GM23338 (cell line): Measurements from ENCODE around the gene CACNA2D1. TPM values are rescaled to one million over a fixed set of nuclear protein-coding genes. Genes with fewer than 3 reads are reported as not detected.

ENCODE experiments used
- ATAC-seq: fragments of 200-7000 bp; cut with Tn5 transposase; 3 replicates; pipeline ENCODE4 v1.9.1; 2020
- DNase-seq: peaks from one replicate; pipeline ENCODE4 v3.0.0-alpha.2; 2015; ENCODE audit warnings: low spot score
- H2AFZ ChIP-seq: fragments of 200-600 bp; sonication (generic); 2 replicates; pipeline ENCODE4 v1.8.0; 2016; ENCODE audit warnings: antibody characterized with exemption, mild to moderate bottlenecking, moderate library complexity
- H3F3A ChIP-seq: fragments of 200-600 bp; sonication (generic); replicated peaks from 2 replicates; pipeline ENCODE4 v1.8.0; 2017; ENCODE audit warnings: antibody characterized with exemption, mixed run types, low read depth
- H3K27ac ChIP-seq: fragments of 200-600 bp; sonication (generic); 2 replicates; pipeline ENCODE4 v1.6.1; 2016; ENCODE audit warnings: low read depth
- H3K27me3 ChIP-seq: fragments of 200-600 bp; sonication (generic); 2 replicates; pipeline ENCODE4 v1.8.0; 2016; ENCODE audit warnings: mild to moderate bottlenecking, mixed run types, moderate library complexity; ENCODE audit not compliant: insufficient read depth
- H3K36me3 ChIP-seq: fragments of 200-600 bp; sonication (generic); 2 replicates; pipeline ENCODE4 v1.8.0; 2016; ENCODE audit warnings: mild to moderate bottlenecking; ENCODE audit not compliant: insufficient read depth
- H3K4me1 ChIP-seq: fragments of 200-600 bp; sonication (generic); 2 replicates; pipeline ENCODE4 v1.8.0; 2016; ENCODE audit warnings: mild to moderate bottlenecking, moderate library complexity; ENCODE audit not compliant: insufficient read depth
- H3K4me2 ChIP-seq: fragments of 200-600 bp; sonication (generic); 2 replicates; pipeline ENCODE4 v1.7.1; 2017; ENCODE audit warnings: mixed run types
- H3K4me3 ChIP-seq: fragments of 200-600 bp; sonication (generic); 2 replicates; pipeline ENCODE4 v1.6.1; 2016; ENCODE audit warnings: mixed run types
- H3K79me2 ChIP-seq: fragments of 200-600 bp; sonication (generic); replicated peaks from 2 replicates; pipeline ENCODE4 v1.8.0; 2017; ENCODE audit warnings: mild to moderate bottlenecking; ENCODE audit not compliant: insufficient read depth
- H3K9me2 ChIP-seq: fragments of 200-600 bp; sonication (generic); 2 replicates; pipeline ENCODE4 v1.8.0; 2017; ENCODE audit not compliant: insufficient read depth
- H4K20me1 ChIP-seq: fragments of 200-600 bp; sonication (generic); replicated peaks from 2 replicates; pipeline ENCODE4 v1.8.0; 2017; ENCODE audit warnings: mild to moderate bottlenecking; ENCODE audit not compliant: insufficient read depth
- H3K27ac Mint-ChIP-seq: 2 replicates; pipeline ENCODE4 v1.8.0; 2020; ENCODE audit warnings: inconsistent platforms, mild to moderate bottlenecking, moderate library complexity, mixed read lengths
- H3K27me3 Mint-ChIP-seq: 3 replicates; pipeline ENCODE4 v1.8.0; 2022; ENCODE audit warnings: low read depth, mild to moderate bottlenecking, moderate library complexity, mixed read lengths, inconsistent platforms; ENCODE audit not compliant: insufficient read depth, poor library complexity
- H3K36me3 Mint-ChIP-seq: 3 replicates; pipeline ENCODE4 v1.8.0; 2021; ENCODE audit warnings: low read depth, mild to moderate bottlenecking, inconsistent platforms, moderate library complexity, mixed read lengths
- H3K4me1 Mint-ChIP-seq: 3 replicates; pipeline ENCODE4 v1.8.0; 2020; ENCODE audit warnings: mild to moderate bottlenecking, inconsistent platforms, mixed read lengths
- H3K4me3 Mint-ChIP-seq: 3 replicates; pipeline ENCODE4 v1.8.0; 2021; ENCODE audit warnings: moderate library complexity, mild to moderate bottlenecking, inconsistent platforms, mixed read lengths
- H3K9me3 Mint-ChIP-seq: 3 replicates; pipeline ENCODE4 v1.8.0; 2020; ENCODE audit warnings: moderate library complexity, mild to moderate bottlenecking, inconsistent platforms, mixed read lengths
- CREB1 ChIP-seq: fragments of 250-450 bp; sonication (Bioruptor Pico); IDR thresholded peaks from 2 replicates; pipeline ENCODE4 v1.5.0; 2020; ENCODE audit warnings: low read depth, mild to moderate bottlenecking, moderate library complexity
- JUNB ChIP-seq: IDR thresholded peaks from one replicate; pipeline ENCODE4 v1.6.1; 2016; ENCODE audit warnings: antibody characterized with exemption; ENCODE audit not compliant: unreplicated experiment
- STAT1 ChIP-seq: IDR thresholded peaks from one replicate; pipeline ENCODE4 v1.6.1; 2016; ENCODE audit warnings: antibody characterized with exemption; ENCODE audit not compliant: unreplicated experiment
- ZNF114 ChIP-seq: fragments of 250-450 bp; sonication (Bioruptor Pico); IDR thresholded peaks from 2 replicates; pipeline ENCODE4 v1.5.0; 2020; ENCODE audit warnings: mild to moderate bottlenecking, moderate library complexity
- ZNF331 ChIP-seq: fragments of 250-450 bp; sonication (Bioruptor Pico); IDR thresholded peaks from 2 replicates; pipeline ENCODE4 v1.5.0; 2020; ENCODE audit warnings: low read depth, mild to moderate bottlenecking, moderate library complexity
- polyA plus RNA-seq: library from polyadenylated mRNA; unstranded; fragments of >200 nt; fragmentation: Nextera tagmentation; extraction: Ambion mirVana; gene quantifications from 2 replicates; pipeline ENCODE4 v1.2.1, GENCODE V29; 2016
- total RNA-seq: library from RNA; depleted of rRNA; stranded (reverse); fragments of >200 nt; shearing (Covaris generic); gene quantifications from 2 replicates; pipeline ENCODE4 v1.2.3, GENCODE V29; 2014
- TF ChIP-seq, protein P1 (sequence below): fragments of 250-450 bp; sonication (Bioruptor Pico); IDR thresholded peaks from 2 replicates; pipeline ENCODE4 v1.5.0; 2020; ENCODE audit warnings: mild to moderate bottlenecking, moderate library complexity
- TF ChIP-seq, protein P2 (sequence below): IDR thresholded peaks from one replicate; pipeline ENCODE4 v1.6.1; 2018; ENCODE audit warnings: antibody characterized with exemption; ENCODE audit not compliant: unreplicated experiment

CACNA2D1 gene
- total and polyA plus RNA-seq, 2 experiments from 2014 or later: 7.0 to 20.4 TPM

DNA sequence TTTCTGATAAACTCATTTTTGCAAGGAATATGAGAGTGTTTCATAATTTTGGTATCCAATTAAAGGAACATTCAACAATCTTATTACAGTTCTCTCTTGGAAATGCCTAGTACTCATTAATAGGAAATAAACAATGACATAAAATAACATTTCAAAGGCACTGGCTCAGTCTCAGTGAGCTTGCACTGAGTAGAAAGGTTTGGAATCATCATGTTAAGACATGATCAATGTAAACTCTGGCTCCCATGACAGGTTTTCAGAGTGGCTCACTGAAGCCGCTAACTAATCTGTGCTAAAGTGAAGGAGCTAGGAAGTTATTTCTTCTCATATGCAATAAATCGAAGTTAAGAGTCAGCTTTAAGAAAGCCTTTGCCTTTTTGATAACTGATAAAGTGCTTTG, 470.5 kb downstream of the CACNA2D1 start:
- no peak for DNase-seq

More for the DNA sequence above, 470.5 kb downstream of the CACNA2D1 start:
- Histone ChIP-seq H3K79me2 (no peaks in the 10 kb centered on the region), H3K4me3 (no peak overlapping the region), H3F3A (no peaks in the 10 kb centered on the region), H2AFZ (no peak overlapping the region), H3K9me2 (no peaks in the 10 kb centered on the region), H3K4me1 (no peaks in the 10 kb centered on the region), H3K27ac (no peak overlapping the region), H4K20me1 (no peaks in the 10 kb centered on the region), H3K36me3 (no peaks in the 10 kb centered on the region), H3K27me3 (no peaks in the 10 kb centered on the region), H3K4me2 (no peak overlapping the region)
- Mint-ChIP-seq H3K27ac (no peak overlapping the region), H3K4me1 (peaks cover 4% of the 10 kb centered on the region; the same call in 2 of the 3 replicates), H3K4me3 (no peak overlapping the region), H3K9me3 (no peaks in the 10 kb centered on the region), H3K36me3 (no peaks in the 10 kb centered on the region), H3K27me3 (no peaks in the 10 kb centered on the region)
- TF ChIP-seq, protein P1, sequence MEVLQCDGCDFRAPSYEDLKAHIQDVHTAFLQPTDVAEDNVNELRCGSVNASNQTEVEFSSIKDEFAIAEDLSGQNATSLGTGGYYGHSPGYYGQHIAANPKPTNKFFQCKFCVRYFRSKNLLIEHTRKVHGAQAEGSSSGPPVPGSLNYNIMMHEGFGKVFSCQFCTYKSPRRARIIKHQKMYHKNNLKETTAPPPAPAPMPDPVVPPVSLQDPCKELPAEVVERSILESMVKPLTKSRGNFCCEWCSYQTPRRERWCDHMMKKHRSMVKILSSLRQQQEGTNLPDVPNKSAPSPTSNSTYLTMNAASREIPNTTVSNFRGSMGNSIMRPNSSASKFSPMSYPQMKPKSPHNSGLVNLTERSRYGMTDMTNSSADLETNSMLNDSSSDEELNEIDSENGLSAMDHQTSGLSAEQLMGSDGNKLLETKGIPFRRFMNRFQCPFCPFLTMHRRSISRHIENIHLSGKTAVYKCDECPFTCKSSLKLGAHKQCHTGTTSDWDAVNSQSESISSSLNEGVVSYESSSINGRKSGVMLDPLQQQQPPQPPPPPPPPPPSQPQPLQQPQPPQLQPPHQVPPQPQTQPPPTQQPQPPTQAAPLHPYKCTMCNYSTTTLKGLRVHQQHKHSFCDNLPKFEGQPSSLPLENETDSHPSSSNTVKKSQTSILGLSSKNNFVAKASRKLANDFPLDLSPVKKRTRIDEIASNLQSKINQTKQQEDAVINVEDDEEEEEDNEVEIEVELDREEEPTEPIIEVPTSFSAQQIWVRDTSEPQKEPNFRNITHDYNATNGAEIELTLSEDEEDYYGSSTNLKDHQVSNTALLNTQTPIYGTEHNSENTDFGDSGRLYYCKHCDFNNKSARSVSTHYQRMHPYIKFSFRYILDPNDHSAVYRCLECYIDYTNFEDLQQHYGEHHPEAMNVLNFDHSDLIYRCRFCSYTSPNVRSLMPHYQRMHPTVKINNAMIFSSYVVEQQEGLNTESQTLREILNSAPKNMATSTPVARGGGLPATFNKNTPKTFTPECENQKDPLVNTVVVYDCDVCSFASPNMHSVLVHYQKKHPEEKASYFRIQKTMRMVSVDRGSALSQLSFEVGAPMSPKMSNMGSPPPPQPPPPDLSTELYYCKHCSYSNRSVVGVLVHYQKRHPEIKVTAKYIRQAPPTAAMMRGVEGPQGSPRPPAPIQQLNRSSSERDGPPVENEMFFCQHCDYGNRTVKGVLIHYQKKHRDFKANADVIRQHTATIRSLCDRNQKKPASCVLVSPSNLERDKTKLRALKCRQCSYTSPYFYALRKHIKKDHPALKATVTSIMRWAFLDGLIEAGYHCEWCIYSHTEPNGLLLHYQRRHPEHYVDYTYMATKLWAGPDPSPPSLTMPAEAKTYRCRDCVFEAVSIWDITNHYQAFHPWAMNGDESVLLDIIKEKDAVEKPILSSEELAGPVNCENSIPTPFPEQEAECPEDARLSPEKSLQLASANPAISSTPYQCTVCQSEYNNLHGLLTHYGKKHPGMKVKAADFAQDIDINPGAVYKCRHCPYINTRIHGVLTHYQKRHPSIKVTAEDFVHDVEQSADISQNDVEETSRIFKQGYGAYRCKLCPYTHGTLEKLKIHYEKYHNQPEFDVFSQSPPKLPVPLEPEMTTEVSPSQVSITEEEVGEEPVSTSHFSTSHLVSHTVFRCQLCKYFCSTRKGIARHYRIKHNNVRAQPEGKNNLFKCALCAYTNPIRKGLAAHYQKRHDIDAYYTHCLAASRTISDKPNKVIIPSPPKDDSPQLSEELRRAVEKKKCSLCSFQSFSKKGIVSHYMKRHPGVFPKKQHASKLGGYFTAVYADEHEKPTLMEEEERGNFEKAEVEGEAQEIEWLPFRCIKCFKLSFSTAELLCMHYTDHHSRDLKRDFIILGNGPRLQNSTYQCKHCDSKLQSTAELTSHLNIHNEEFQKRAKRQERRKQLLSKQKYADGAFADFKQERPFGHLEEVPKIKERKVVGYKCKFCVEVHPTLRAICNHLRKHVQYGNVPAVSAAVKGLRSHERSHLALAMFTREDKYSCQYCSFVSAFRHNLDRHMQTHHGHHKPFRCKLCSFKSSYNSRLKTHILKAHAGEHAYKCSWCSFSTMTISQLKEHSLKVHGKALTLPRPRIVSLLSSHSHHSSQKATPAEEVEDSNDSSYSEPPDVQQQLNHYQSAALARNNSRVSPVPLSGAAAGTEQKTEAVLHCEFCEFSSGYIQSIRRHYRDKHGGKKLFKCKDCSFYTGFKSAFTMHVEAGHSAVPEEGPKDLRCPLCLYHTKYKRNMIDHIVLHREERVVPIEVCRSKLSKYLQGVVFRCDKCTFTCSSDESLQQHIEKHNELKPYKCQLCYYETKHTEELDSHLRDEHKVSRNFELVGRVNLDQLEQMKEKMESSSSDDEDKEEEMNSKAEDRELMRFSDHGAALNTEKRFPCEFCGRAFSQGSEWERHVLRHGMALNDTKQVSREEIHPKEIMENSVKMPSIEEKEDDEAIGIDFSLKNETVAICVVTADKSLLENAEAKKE: no peak
- TF ChIP-seq ZNF114 (CRISPR knock-in tag) (no peak), CREB1 (no peak), STAT1 (no peak), JUNB (no peak), ZNF331 (no peak)
- TF ChIP-seq, protein P2, sequence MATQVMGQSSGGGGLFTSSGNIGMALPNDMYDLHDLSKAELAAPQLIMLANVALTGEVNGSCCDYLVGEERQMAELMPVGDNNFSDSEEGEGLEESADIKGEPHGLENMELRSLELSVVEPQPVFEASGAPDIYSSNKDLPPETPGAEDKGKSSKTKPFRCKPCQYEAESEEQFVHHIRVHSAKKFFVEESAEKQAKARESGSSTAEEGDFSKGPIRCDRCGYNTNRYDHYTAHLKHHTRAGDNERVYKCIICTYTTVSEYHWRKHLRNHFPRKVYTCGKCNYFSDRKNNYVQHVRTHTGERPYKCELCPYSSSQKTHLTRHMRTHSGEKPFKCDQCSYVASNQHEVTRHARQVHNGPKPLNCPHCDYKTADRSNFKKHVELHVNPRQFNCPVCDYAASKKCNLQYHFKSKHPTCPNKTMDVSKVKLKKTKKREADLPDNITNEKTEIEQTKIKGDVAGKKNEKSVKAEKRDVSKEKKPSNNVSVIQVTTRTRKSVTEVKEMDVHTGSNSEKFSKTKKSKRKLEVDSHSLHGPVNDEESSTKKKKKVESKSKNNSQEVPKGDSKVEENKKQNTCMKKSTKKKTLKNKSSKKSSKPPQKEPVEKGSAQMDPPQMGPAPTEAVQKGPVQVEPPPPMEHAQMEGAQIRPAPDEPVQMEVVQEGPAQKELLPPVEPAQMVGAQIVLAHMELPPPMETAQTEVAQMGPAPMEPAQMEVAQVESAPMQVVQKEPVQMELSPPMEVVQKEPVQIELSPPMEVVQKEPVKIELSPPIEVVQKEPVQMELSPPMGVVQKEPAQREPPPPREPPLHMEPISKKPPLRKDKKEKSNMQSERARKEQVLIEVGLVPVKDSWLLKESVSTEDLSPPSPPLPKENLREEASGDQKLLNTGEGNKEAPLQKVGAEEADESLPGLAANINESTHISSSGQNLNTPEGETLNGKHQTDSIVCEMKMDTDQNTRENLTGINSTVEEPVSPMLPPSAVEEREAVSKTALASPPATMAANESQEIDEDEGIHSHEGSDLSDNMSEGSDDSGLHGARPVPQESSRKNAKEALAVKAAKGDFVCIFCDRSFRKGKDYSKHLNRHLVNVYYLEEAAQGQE: no peak
- ATAC-seq: no peak
